Endometrial microvascular endothelial cells (primary cell): ENCODE results near the gene KDELR3. TPM values are rescaled to one million over a fixed set of nuclear protein-coding genes. Genes with fewer than 3 reads are reported as not detected.

Experiments
- in situ Hi-C: cut with HindIII; loops from 2 replicates; pipeline ENCODE4 v1.10.0; 2017; ENCODE audit warnings: low sequenced_read_pairs, low pct_unique_long_range_greater_than_20kb; ENCODE audit errors: inconsistent ontology term
- total RNA-seq: library from RNA; depleted of rRNA; stranded (reverse); fragments of >200 nt; gene quantifications from one replicate; pipeline ENCODE4 v1.2.3, GENCODE V29; 2015; ENCODE audit errors: inconsistent ontology term

The KDELR3 gene
- total RNA-seq, 1 donor from 2014 or later: 41.3 TPM

- in situ Hi-C loops: no loop called here
Observed at GRCh38 chr22:38436629-38437395, 31.1 kb upstream of the KDELR3 start.

GRCh38 chr22:38437416-38437815, 30.5 kb upstream of the KDELR3 start:
- in situ Hi-C loops: no loop called here

DNA sequence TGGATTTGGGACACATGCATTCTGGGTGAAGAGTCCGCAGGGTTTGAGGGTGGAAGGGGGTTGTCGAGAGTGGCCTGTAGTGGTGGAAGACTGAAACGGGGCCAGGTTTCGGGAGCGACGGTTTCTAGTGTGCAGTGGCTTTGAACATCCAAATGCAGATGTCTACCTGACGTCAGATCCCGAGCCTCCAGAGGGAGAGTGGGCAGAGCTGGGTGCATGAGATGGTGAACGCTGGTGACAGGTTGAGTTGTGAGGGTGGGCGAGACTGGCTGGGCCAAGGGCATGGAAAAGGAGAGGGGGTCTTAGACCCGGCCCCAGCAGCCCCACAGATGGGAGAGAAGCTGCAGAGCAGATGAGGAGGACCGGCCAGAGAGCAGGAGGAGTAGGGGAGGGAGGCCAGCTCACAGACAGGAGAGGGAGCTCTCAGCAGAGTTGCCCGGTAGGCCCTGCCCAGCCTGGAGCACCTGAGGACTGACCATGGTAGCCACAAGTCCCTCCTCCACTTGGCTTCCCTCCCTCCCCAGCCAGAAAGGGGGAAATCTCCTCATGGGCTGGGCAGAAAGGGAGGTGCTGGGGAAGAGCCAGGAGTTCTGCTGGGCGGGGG, 27.0 kb upstream of the KDELR3 start:
- in situ Hi-C loops: no loop called here

DNA sequence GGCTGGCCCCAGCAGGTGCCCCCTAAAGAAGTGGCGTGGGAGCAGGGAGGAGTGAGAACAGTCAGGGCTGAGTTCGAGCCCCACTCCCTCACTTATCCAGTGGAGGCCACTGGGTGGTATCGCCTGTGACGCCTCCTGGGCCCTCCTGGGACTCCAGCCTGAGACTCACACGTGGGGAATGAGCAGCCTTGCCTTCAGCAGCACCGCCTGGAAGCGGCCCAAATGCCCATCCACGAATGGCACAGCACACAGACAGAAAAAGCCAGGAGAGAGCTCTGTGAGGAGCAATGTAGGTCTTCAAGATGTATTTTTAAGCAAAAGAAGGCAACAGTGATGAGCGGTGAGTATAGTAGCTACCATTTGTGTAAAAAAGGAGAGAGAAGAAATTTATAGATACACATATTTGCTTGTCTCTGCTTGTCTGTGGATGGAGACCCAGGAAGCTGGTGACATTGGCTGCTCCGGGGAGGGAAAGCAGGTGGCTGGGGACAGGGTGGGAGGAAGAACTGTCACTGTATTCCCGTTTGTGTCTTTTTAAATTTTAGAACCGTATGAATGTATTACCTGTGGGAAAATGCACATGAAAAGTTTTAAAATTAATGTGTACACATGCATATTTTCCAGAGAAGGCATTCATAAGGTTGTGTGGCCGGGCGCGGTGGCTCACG, 26.1 kb upstream of the KDELR3 start:
- in situ Hi-C loops: no loop called here

- in situ Hi-C loops: no loop called here
Observed at GRCh38 chr22:38442967-38443627, 24.8 kb upstream of the KDELR3 start.

- in situ Hi-C loops: no loop called here
Observed at GRCh38 chr22:38443628-38444521, 24.0 kb upstream of the KDELR3 start.

DNA sequence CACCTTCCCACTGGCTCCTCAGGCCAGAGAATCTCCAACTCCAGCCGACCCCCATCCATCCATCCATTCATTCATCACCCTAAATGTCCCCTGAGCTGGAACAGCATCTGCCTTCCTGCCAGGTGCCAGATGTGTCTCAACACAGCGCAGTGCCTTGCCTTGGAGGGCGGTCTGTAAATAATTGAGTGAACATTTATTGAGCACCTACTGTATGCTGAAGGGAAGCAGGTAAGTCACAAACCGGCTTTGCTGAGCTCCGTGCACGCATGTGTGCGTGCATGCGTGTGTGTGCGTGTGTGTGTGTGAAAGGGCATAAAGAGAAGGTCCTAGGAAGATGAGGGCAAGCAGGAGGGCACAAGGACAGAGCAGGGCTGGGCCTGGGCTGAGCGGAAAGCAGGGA, 23.1 kb upstream of the KDELR3 start:
- in situ Hi-C loops: no loop called here

DNA sequence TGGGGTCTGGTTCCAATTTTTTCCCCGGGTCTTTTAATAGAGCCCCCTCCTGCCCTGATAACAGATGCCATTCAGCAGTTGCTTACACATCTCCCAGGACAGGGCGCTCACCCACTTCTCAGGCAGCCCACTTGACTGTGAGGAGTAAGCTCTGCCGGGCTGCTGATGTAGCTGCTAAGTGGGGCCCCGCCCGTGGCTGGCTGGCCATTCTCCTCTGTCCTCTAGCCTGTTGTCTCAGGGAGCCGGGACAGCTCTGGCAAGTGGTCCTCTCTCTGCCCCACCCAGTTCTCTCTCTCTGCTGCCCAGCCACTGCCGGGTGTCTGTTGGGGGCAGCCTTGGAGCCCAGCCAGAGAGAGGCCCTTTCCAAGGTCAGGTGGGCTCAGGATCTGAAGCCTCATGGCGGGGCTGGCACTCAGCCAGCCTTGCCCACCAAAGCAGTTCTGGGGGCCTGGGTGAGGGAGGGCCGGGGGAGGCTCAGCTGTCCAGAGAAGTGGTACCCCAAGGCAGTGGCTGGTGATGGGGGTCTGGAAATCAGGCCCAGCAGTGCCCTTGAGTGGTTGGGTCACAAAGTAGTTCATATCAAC, 21.8 kb upstream of the KDELR3 start:
- in situ Hi-C loops: no loop called here

DNA sequence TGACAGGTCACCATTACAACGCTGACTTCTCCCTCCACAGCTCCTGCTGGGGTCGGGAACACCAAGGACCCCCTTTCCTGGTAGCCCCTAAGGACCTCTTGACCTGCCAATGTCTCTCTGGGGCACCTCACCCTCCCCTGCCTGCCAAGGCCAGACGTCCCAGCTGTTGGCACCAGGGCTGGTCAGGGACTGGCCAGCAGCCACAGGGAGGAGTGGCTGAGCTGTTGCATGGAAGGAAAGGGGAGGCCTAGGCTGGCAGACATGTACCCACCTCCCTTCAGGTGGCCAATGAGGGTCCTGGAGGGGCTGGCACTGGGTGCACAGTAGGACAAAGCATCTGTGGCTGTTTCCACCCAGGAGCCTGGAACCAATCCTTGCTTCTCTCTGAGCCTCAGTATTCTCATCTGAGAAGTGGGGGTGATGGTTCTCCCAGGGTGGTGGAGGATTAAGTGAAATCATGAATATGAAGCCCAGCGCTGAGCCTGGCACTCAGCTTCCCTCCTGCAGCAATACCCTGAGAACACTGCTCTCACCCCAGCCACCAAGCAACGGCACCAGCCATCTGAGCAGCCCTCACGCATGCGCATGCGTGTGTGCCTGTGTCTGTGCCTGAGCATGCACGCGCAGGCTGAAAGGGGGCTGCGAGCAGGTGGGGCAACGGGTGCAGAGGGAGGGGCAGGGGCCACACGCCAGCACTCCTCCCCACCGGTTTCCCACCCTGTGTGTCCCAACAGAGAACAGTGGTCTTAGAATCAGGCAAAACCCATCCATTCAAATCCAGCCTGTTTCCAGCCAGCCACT, 18.8 kb upstream of the KDELR3 start:
- in situ Hi-C loops: no loop called here

DNA sequence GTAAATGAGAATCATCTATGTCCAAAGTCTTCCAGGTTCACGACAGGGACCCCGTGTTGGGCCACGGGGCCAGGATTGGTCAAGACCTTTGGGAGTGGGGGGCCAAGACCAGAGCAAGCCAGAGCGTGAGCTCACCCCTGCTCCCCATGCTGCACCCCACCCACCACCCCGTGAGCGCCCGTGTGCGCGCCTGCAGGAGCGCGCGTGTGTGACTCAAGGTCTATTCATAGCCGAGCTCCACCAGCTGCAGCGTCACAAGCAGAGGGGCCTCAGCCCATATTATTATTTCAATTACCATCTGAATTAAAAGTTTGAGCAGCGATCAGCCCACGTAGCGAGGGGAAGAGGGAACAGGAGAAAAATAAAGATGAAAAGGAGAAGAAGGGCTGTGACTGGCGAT, 18.1 kb upstream of the KDELR3 start:
- in situ Hi-C loops: no loop called here

GRCh38 chr22:38450234-38450797, 17.6 kb upstream of the KDELR3 start:
- in situ Hi-C loops: no loop called here

DNA sequence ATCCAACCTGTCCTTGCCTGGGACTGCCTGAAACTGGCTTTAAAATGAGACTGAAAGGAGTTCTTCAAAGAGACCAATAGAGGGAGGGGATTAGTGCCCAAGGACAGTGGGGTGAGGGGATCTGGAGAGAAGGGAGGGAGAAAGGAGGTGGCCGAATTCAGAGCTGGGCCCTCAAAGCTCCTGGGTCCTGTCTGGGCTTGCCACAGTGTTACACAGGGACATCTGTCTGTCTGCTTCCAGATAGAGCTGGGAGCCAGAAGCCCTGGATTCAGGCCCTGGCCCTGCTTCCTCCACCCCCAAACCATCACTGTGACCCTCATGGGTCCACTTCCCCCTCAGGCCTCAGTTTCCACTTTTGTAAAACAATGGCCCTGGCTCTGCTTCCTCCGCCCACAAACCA, 16.5 kb upstream of the KDELR3 start:
- in situ Hi-C loops: no loop called here

DNA sequence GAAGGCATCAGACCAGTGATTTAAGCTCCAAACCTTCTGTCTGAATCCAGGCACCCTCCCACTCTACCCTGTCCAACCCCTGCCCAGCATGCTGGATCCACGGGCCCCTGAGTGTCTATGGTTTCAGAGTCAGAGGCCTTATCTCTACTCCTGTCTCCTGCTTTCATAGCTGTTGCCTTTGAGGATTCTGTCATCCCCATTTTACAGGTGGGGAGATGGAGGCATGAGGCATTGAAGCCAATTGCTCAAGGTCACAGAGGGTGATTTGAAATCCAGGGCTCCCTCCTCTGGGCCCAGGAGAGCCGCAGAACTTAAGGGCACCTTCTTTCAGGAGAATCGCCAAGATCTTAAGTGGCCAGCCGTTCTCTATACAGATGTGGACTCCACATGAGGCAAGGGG, 16.0 kb upstream of the KDELR3 start:
- in situ Hi-C loops: no loop called here

DNA sequence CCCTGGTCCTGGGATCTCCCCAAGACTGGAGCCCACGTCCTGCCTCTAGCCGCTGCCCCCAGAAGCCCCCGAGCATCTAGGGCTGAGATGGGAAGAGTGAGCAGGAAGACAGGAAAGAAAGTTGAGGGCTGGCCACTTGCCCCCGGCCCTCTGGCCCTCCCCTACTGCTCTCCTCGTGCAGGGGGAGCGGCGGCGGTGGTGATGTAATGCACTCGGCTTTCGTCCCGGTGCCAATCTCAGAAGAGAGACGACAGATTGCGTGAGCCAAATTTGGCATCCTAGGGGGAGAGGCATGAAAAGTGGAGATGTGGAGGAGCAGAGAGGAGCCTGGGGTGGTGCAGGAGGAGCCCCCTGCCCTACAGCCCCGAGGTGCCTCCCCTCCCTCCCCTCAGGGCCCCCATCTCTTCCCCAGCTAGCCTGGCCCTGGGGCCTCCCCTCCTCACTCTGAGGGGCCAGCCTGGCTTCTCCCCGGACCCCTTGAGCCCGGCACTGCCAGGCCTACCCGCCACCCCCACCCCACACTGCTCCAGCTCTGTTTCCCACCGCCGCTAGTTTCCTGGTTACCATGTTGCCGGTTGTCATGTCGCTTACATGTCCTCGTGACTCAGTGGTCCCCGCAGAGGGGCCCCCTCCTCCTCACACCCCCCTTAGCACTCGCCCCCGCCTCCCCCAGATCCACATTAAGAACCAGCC, 15.4 kb upstream of the KDELR3 start:
- in situ Hi-C loops: no loop called here

- in situ Hi-C loops: no loop called here
Observed at GRCh38 chr22:38453066-38453672, 14.7 kb upstream of the KDELR3 start.

- in situ Hi-C loops: no loop called here
Observed at GRCh38 chr22:38453996-38454352, 13.9 kb upstream of the KDELR3 start.
